Measurements from ENCODE around the gene ACER3. TPM values are rescaled to one million over a fixed set of nuclear protein-coding genes. Genes with fewer than 3 reads are reported as not detected.

Gene ACER3
- total and polyA plus RNA-seq, 2 experiments from 2014 or later = 17.1 to 18.3 TPM

DNA sequence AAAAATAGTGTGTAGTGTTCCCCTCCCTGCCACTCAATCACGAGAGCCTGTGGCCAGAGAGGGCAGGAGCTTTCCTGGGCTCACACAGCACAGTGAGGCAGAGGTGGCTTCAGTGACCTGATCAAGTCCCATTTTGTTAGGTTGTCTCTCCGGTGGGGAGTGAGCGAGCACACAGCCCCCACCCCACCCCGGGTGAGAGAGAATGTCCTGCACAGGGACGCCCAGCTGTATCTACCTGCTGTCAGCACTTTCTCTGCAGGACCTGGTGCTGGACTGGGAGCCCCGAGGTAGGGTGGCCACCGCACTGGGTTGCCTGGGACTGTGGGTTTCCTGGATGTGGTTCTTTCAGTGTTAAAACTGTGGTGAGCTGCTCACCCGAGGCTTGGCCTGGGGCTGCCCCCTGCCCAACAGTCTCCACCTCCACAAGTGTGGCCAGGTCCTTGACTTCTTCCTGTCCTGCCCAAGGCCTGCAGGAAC lies 212.2 kb downstream of the ACER3 start:
- no peaks in the 10 kb centered on the region for H3K9me3 ChIP-seq (ENCODE audit: low read depth)
- H4K20me1 ChIP-seq (ENCODE audit: insufficient read depth, poor library complexity, severe bottlenecking) = no peaks in the 10 kb centered on the region
- no peaks in the 10 kb centered on the region for H3K9me2 ChIP-seq (replicated peaks; ENCODE audit: insufficient read depth)
- no peak for DNase-seq (ENCODE audit: low spot score)
- TF ChIP-seq, protein P1, sequence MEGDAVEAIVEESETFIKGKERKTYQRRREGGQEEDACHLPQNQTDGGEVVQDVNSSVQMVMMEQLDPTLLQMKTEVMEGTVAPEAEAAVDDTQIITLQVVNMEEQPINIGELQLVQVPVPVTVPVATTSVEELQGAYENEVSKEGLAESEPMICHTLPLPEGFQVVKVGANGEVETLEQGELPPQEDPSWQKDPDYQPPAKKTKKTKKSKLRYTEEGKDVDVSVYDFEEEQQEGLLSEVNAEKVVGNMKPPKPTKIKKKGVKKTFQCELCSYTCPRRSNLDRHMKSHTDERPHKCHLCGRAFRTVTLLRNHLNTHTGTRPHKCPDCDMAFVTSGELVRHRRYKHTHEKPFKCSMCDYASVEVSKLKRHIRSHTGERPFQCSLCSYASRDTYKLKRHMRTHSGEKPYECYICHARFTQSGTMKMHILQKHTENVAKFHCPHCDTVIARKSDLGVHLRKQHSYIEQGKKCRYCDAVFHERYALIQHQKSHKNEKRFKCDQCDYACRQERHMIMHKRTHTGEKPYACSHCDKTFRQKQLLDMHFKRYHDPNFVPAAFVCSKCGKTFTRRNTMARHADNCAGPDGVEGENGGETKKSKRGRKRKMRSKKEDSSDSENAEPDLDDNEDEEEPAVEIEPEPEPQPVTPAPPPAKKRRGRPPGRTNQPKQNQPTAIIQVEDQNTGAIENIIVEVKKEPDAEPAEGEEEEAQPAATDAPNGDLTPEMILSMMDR (IDR thresholded peaks at IDR 0.05; ENCODE audit: poor library complexity) = no peak
- no peak for TF ChIP-seq EZH2phosphoT487 (IDR thresholded peaks at IDR 0.05; ENCODE audit: low read depth, severe bottlenecking, unreplicated experiment)
- no peak for TF ChIP-seq EZH2 (IDR thresholded peaks at IDR 0.05; ENCODE audit: borderline replicate concordance)
- peak overlapping the region; percentile 81 for H3K27ac ChIP-seq
- no peaks in the 10 kb centered on the region for H3K36me3 ChIP-seq (replicated peaks; ENCODE audit: insufficient read depth, low read depth)
- peaks cover 58% of the 10 kb centered on the region for H3K79me2 ChIP-seq
- H3K4me1 ChIP-seq (ENCODE audit: insufficient read depth) = peaks cover 56% of the 10 kb centered on the region
- no peaks in the 10 kb centered on the region for H3K27me3 ChIP-seq
- 81% methylated on average over 8 of the region's 8 CpGs for WGBS (ENCODE audit: low lambda C conversion rate, missing lambda C conversion rate)
- H2AFZ ChIP-seq = no peak overlapping the region
- H3K4me3 ChIP-seq = no peak overlapping the region
- H3K4me2 ChIP-seq = peak overlapping the region; percentile 27

DNA sequence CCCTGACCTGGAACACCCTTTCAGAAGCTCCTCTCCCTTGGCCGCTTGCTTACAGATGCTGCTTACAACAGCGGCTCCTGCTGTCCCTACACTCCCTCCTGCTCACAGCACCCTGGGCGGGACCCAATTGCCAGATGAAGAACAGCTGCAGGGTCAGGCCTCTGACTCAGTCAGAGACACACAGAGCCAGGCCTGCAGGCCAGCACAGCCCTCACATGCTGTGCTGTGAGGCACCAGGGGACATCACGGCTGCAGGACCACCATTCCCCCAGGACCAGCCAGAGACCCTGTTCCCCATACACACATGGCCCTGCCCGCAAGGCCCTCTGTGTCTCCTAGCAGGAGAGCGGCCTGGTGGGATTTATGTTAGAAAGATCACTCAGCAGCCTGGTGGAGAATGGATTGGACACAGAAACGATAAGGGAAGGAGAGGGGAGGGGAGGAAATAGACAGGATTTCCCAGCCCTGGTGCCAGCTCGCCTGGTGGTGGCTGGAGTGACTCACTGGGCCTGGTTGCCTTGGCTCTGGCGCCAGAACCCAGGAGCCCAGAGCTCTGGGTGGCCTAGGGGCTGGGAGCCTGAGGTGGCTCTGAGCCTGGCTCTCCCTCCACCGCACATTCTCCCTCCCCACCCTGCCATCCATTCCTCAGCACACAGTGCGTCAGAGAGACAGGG lies 212.7 kb downstream of the ACER3 start:
- Histone ChIP-seq H3K4me3 (no peak overlapping the region), H3K79me2 (peaks cover 58% of the 10 kb centered on the region), H3K9me3 (ENCODE audit: low read depth) (no peaks in the 10 kb centered on the region), H3K27me3 (no peaks in the 10 kb centered on the region), H4K20me1 (ENCODE audit: insufficient read depth, poor library complexity, severe bottlenecking) (no peaks in the 10 kb centered on the region), H3K4me2 (peak overlapping the region; percentile 27), H3K4me1 (ENCODE audit: insufficient read depth) (peaks cover 50% of the 10 kb centered on the region), H3K9me2 (replicated peaks; ENCODE audit: insufficient read depth) (no peaks in the 10 kb centered on the region), H3K27ac (peak overlapping the region; percentile 81), H3K36me3 (replicated peaks; ENCODE audit: insufficient read depth, low read depth) (no peaks in the 10 kb centered on the region), H2AFZ (no peak overlapping the region)
- TF ChIP-seq, protein P1 (IDR thresholded peaks at IDR 0.05; ENCODE audit: poor library complexity) = peak; percentile 48
- no peak for TF ChIP-seq EZH2phosphoT487 (IDR thresholded peaks at IDR 0.05; ENCODE audit: low read depth, severe bottlenecking, unreplicated experiment)
- DNase-seq (ENCODE audit: low spot score) = peak; percentile 90
- 54% methylated on average over 11 of the region's 11 CpGs for WGBS (ENCODE audit: low lambda C conversion rate, missing lambda C conversion rate)

DNA sequence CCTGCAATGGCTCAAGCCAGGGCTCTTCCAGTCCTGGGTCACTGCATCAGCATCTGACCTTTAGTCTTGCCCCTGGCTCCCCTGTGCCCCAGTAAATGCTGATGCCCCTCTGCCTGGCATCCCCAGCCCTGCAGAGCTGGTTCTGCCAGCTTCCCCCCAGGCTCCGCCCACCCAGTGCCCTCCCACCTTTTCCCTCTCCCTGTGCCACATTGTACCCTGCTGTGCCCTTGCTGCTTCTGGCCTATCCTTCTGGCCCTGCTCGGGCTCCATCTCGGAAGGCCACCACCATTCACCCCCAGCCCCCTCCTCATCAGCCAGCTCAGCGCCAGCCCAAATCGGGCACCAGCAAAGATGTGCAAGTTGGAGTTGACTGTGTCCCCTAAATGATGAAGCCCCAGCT lies 213.5 kb downstream of the ACER3 start:
- Histone ChIP-seq H3K27ac (peak overlapping the region; percentile 81), H3K79me2 (peaks cover 58% of the 10 kb centered on the region), H3K4me1 (ENCODE audit: insufficient read depth) (peaks cover 46% of the 10 kb centered on the region), H4K20me1 (ENCODE audit: insufficient read depth, poor library complexity, severe bottlenecking) (no peaks in the 10 kb centered on the region), H3K9me3 (ENCODE audit: low read depth) (no peaks in the 10 kb centered on the region), H3K27me3 (no peaks in the 10 kb centered on the region), H3K36me3 (replicated peaks; ENCODE audit: insufficient read depth, low read depth) (no peaks in the 10 kb centered on the region), H2AFZ (no peak overlapping the region), H3K4me3 (no peak overlapping the region), H3K9me2 (replicated peaks; ENCODE audit: insufficient read depth) (no peaks in the 10 kb centered on the region), H3K4me2 (no peak overlapping the region)
- DNase-seq (ENCODE audit: low spot score) = no peak
- no peak for TF ChIP-seq EZH2 (IDR thresholded peaks at IDR 0.05; ENCODE audit: borderline replicate concordance)
- TF ChIP-seq EZH2phosphoT487 (IDR thresholded peaks at IDR 0.05; ENCODE audit: low read depth, severe bottlenecking, unreplicated experiment) = no peak
- WGBS (ENCODE audit: low lambda C conversion rate, missing lambda C conversion rate) = 93% methylated on average over 5 of the region's 5 CpGs

DNA sequence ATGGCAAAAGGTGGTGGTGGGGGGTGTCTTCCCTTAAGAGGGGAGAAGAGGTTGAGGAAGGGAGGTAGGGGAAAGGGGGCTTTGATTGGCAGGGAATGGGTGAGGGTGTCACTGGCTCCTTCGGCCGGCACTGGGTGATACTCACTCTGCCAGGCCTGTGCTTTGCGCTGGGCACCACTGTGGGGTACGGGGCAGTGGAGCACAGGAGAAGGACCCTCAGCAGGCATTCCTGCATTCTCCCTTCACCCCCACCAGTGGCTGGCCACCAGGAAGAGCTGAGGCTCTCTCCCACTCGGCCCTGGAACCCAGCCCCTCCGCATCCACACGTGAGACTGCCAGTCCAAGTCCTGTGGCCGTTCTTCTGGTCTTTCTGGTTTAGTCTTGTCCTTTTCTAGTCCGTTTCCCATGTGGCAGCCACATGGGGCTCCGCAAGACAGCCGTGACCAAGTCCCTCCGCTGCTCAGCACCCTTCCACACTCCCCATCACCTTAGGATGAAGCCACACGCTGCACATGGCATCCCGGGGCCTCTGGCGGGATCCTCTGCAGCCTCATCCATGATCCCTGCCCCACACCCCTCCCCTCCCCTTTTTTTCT lies 214.0 kb downstream of the ACER3 start:
- WGBS (ENCODE audit: low lambda C conversion rate, missing lambda C conversion rate) = 84% methylated on average over 12 of the region's 15 CpGs
- H3K79me2 ChIP-seq = peaks cover 58% of the 10 kb centered on the region
- no peak for TF ChIP-seq EZH2 (IDR thresholded peaks at IDR 0.05; ENCODE audit: borderline replicate concordance)
- TF ChIP-seq EZH2phosphoT487 (IDR thresholded peaks at IDR 0.05; ENCODE audit: low read depth, severe bottlenecking, unreplicated experiment) = no peak
- TF ChIP-seq, protein P1 (IDR thresholded peaks at IDR 0.05; ENCODE audit: poor library complexity) = no peak
- peak overlapping the region; percentile 81 for H3K27ac ChIP-seq
- no peaks in the 10 kb centered on the region for H3K36me3 ChIP-seq (replicated peaks; ENCODE audit: insufficient read depth, low read depth)
- H3K4me2 ChIP-seq = peak overlapping the region; percentile 26
- peaks cover 46% of the 10 kb centered on the region for H3K4me1 ChIP-seq (ENCODE audit: insufficient read depth)
- no peak overlapping the region for H2AFZ ChIP-seq
- H3K9me2 ChIP-seq (replicated peaks; ENCODE audit: insufficient read depth) = no peaks in the 10 kb centered on the region
- H3K27me3 ChIP-seq = no peaks in the 10 kb centered on the region
- no peaks in the 10 kb centered on the region for H3K9me3 ChIP-seq (ENCODE audit: low read depth)
- no peak for DNase-seq (ENCODE audit: low spot score)
- no peak overlapping the region for H3K4me3 ChIP-seq
- no peaks in the 10 kb centered on the region for H4K20me1 ChIP-seq (ENCODE audit: insufficient read depth, poor library complexity, severe bottlenecking)

Measured in hepatocyte (in vitro differentiated cells).